OCI-LY7 (cell line): ENCODE results near the gene TMEM100. TPM values are rescaled to one million over a fixed set of nuclear protein-coding genes. Genes with fewer than 3 reads are reported as not detected.

Experiments used
- BruUV-seq: library from RNA; stranded (reverse); fragments of 400-500 nt; replicated peaks from 2 replicates; lab custom pipeline; 2021; lab: Mats Ljungman, UMichigan
- CTCF ChIA-PET: fragments of 300-600 bp; sonication (Branson Sonifier 250); formaldehyde crosslinking; loops from one replicate; lab custom pipeline; 2022; ENCODE audit warnings: antibody characterized with exemption; ENCODE audit not compliant: unreplicated experiment; lab: Charles Lee
- POLR2A ChIA-PET: fragments of 300-600 bp; sonication (Branson Sonifier 250); formaldehyde crosslinking; loops from one replicate; lab custom pipeline; 2022; ENCODE audit warnings: antibody characterized with exemption; lab: Charles Lee
- DNase-seq: peaks from one replicate; pipeline ENCODE4 v3.0.0-alpha.2; 2015; ENCODE audit warnings: low spot score
- H2AFZ ChIP-seq: fragments of 200-600 bp; sonication (generic), shearing (Covaris generic); 2 replicates; pipeline ENCODE4 v1.6.1; 2014; ENCODE audit warnings: mild to moderate bottlenecking, antibody characterized with exemption, low read length, moderate library complexity
- H3K27ac ChIP-seq: fragments of 200-600 bp; sonication (generic); 2 replicates; pipeline ENCODE4 v1.5.1; 2014; ENCODE audit warnings: mixed run types, low read depth, mild to moderate bottlenecking, moderate library complexity, low read length, inconsistent platforms; ENCODE audit not compliant: poor library complexity, severe bottlenecking
- H3K36me3 ChIP-seq: fragments of 200-600 bp; sonication (generic); 2 replicates; pipeline ENCODE4 v1.6.1; 2014; ENCODE audit warnings: mild to moderate bottlenecking, antibody characterized with exemption, low read length, moderate library complexity, mixed read lengths; ENCODE audit not compliant: insufficient read depth
- H3K4me1 ChIP-seq: fragments of 200-600 bp; sonication (generic); 2 replicates; pipeline ENCODE4 v1.5.1; 2014; ENCODE audit warnings: mild to moderate bottlenecking, low read length; ENCODE audit not compliant: insufficient read depth, poor library complexity, severe bottlenecking
- H3K4me2 ChIP-seq: fragments of 200-600 bp; sonication (generic); 2 replicates; pipeline ENCODE4 v1.6.1; 2014; ENCODE audit warnings: mild to moderate bottlenecking, low read length
- H3K4me3 ChIP-seq: fragments of 200-600 bp; sonication (generic); 2 replicates; pipeline ENCODE4 v1.5.1; 2014; ENCODE audit warnings: mild to moderate bottlenecking, low read depth, low read length; ENCODE audit not compliant: poor library complexity, severe bottlenecking
- H3K79me2 ChIP-seq: fragments of 200-600 bp; sonication (generic); 2 replicates; pipeline ENCODE4 v1.6.1; 2016; ENCODE audit warnings: low read depth, mild to moderate bottlenecking, low read length, moderate library complexity, mixed read lengths; ENCODE audit not compliant: insufficient read depth
- H3K9me2 ChIP-seq: fragments of 200-600 bp; sonication (generic); 2 replicates; pipeline ENCODE4 v1.6.1; 2016; ENCODE audit warnings: mild to moderate bottlenecking, low read length, mixed read lengths; ENCODE audit not compliant: insufficient read depth
- H3K9me3 ChIP-seq: fragments of 200-600 bp; sonication (generic); 2 replicates; pipeline ENCODE4 v1.6.1; 2014; ENCODE audit warnings: mild to moderate bottlenecking, mixed run types, low read length, mixed read lengths
- H4K20me1 ChIP-seq: fragments of 200-600 bp; sonication (generic); 2 replicates; pipeline ENCODE4 v1.6.1; 2014; ENCODE audit warnings: mild to moderate bottlenecking, antibody characterized with exemption, low read length, moderate library complexity, mixed read lengths; ENCODE audit not compliant: insufficient read depth
- EZH2phosphoT487 ChIP-seq: fragments of 200-600 bp; sonication (generic); IDR thresholded peaks from 2 replicates; pipeline ENCODE4 v1.6.1; 2018; ENCODE audit warnings: low read depth, borderline replicate concordance, mild to moderate bottlenecking, mixed run types, antibody characterized with exemption, low read length, moderate library complexity, mixed read lengths
- intact Hi-C: fragments of 100-400 bp; cut with micrococcal nuclease; formaldehyde crosslinking; loops from one replicate; pipeline ENCODE4 v1.10.0; 2022; ENCODE audit not compliant: unreplicated experiment
- total RNA-seq, 2 experiments: library from RNA; depleted of rRNA in 1 of 2; stranded (reverse); fragments of >200 nt in 1 of 2; shearing (Covaris generic) in 1 of 2; gene quantifications; 2 replicates each; pipeline ENCODE4 v1.2.3, GENCODE V29; 2014 to 2022
- TF ChIP-seq, protein P1 (sequence below): fragments of 200-600 bp; sonication (generic); conservative IDR thresholded peaks from 2 replicates; pipeline ENCODE4 v1.5.1; 2014; ENCODE audit warnings: mild to moderate bottlenecking, antibody characterized with exemption, low read length, moderate library complexity, mixed read lengths

TMEM100 gene
- total RNA-seq, 2 experiments from 2014 or later: 0.30 to 0.38 TPM

DNA sequence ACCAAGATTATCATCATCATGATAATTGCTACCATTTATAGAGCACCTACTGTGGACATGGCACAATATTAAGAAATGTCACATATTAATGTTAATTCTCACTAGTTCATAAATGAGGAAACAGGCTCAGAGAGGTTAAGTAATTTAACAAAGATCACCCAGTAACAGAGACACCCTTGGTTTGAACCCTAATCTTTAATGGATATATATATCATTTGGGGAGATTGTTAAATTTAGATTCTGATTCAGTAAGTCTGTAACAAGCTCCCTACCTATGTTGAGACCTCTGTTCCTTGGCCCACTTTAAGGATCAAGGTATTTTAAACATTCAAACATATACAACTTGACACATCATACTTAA lies 804 bp upstream of the TMEM100 start:
- no peak overlapping the region for H2AFZ ChIP-seq
- ChIA-PET POLR2A (no interaction called here), CTCF (no interaction called here)
- peaks cover 10% of the 10 kb centered on the region for H3K4me1 ChIP-seq
- intact Hi-C loops: no loop called here
- H4K20me1 ChIP-seq: no peaks in the 10 kb centered on the region
- no peak overlapping the region for H3K4me3 ChIP-seq
- DNase-seq: no peak
- H3K27ac ChIP-seq: no peak overlapping the region
- H3K4me2 ChIP-seq: no peak overlapping the region
- no peaks in the 10 kb centered on the region for H3K36me3 ChIP-seq
- TF ChIP-seq, protein P1, sequence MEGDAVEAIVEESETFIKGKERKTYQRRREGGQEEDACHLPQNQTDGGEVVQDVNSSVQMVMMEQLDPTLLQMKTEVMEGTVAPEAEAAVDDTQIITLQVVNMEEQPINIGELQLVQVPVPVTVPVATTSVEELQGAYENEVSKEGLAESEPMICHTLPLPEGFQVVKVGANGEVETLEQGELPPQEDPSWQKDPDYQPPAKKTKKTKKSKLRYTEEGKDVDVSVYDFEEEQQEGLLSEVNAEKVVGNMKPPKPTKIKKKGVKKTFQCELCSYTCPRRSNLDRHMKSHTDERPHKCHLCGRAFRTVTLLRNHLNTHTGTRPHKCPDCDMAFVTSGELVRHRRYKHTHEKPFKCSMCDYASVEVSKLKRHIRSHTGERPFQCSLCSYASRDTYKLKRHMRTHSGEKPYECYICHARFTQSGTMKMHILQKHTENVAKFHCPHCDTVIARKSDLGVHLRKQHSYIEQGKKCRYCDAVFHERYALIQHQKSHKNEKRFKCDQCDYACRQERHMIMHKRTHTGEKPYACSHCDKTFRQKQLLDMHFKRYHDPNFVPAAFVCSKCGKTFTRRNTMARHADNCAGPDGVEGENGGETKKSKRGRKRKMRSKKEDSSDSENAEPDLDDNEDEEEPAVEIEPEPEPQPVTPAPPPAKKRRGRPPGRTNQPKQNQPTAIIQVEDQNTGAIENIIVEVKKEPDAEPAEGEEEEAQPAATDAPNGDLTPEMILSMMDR: no peak
- no peak for TF ChIP-seq EZH2phosphoT487
- H3K79me2 ChIP-seq: no peaks in the 10 kb centered on the region
- H3K9me3 ChIP-seq: no peaks in the 10 kb centered on the region
- no TSS peak for BruUV-seq
- no peaks in the 10 kb centered on the region for H3K9me2 ChIP-seq

DNA sequence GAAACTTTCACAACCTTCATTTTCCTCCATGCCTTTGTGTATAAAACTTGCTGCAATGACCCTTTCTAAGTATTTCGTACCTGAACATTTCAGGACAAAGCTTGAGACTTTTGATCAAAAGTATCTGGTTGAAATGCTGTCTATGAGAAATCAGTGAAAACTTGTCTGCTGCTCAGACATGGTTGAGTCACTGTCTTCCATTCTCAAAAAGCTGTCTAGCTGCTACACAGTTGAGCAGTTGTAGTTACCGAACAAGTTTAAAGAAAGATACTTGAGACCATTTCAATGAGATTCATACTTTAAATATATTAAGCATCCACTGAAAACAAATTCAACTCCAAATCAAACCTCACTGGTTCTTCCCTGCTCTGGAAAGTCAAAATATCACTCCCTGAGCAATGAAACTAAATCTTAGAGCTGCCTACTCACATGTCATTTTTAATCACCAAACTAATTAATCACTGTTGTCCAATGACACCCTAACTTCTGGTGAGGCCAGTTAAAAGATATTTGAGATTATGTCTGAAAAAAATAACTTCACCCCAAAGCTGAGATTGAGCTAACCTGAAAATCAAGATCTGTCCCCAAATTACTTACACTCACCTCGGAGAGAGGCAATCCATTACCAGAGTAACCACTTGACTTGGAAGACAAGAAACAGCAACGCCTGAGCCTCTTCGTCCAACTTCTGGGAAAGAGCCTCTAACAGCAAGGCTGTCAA lies 488 bp downstream of the TMEM100 start:
- Histone ChIP-seq H3K79me2 (no peaks in the 10 kb centered on the region), H3K27ac (no peak overlapping the region), H3K9me2 (no peaks in the 10 kb centered on the region), H4K20me1 (no peaks in the 10 kb centered on the region), H2AFZ (no peak overlapping the region), H3K4me3 (no peak overlapping the region), H3K9me3 (no peaks in the 10 kb centered on the region), H3K36me3 (no peaks in the 10 kb centered on the region), H3K4me1 (peaks cover 10% of the 10 kb centered on the region), H3K4me2 (no peak overlapping the region)
- DNase-seq: no peak
- intact Hi-C loops: no loop called here
- POLR2A ChIA-PET: interaction anchor here (0.8 kb wide), 1 partner anchor 32 kb away, joined by 4 read pairs; no protein-coding TSS in a partner anchor
- no peak for TF ChIP-seq EZH2phosphoT487
- no TSS peak for BruUV-seq
- CTCF ChIA-PET: no interaction called here

DNA sequence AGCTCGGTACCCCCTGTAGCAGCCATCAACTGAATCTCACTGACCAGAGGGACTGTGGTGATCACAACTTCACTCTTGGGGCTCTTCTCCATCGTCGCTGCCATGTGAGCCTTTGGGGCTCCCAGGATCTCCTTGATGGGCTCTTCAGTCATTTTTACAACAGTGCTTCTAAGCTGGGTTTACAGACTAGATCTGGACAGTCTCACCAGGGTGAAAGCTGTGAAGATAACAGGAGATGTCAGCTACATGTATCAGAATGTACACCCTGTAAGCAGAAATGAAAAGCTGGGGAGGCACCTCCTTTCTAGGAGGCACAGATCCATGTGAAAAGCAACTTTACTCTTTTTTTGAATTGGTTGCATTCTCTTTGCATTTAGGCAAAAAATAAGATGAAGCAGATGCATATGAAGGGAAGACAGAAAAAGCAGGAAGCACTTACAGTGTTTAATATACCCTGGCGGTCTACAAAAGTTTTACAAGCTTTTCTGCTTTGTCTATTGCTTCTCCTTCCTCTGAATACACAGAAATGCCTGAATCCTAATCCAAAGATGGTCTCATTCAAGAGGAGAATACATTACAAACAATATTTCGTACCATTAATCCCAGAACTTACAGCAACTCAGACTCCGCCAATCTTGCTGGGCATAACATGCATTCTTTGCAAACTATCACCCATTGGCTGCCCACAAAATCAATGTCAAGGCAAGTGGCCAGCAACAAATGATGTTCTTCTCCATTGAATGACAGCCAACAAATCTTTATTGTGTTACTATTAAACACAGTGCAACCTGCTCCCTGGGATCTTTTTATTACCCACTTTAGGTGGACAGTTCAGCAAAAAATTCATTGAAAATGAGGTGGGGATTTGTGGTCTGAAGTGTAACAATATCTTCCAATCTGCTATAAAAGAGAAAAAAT lies 1.5 kb downstream of the TMEM100 start:
- H3K9me3 ChIP-seq: no peaks in the 10 kb centered on the region
- no peaks in the 10 kb centered on the region for H3K36me3 ChIP-seq
- no peak overlapping the region for H2AFZ ChIP-seq
- no peak overlapping the region for H3K27ac ChIP-seq
- H3K4me2 ChIP-seq: no peak overlapping the region
- CTCF ChIA-PET: no interaction called here
- no peaks in the 10 kb centered on the region for H3K9me2 ChIP-seq
- no peak for TF ChIP-seq EZH2phosphoT487
- TF ChIP-seq, protein P1: no peak
- H3K79me2 ChIP-seq: no peaks in the 10 kb centered on the region
- no TSS peak for BruUV-seq
- POLR2A ChIA-PET: interaction anchor here (0.5 to 0.8 kb wide), 2 partner anchors 31 to 126 kb away, joined by 3 to 4 read pairs; no protein-coding TSS in a partner anchor
- intact Hi-C loops: no loop called here
- DNase-seq: no peak
- H3K4me1 ChIP-seq: peaks cover 10% of the 10 kb centered on the region
- H4K20me1 ChIP-seq: no peaks in the 10 kb centered on the region
- H3K4me3 ChIP-seq: no peak overlapping the region
